Choroid plexus epithelial cell (primary cell): ENCODE data around the gene PRKCQ.

Experiments used
- DNase-seq: peaks from one replicate; pipeline ENCODE4 v3.0.0-alpha.2; 2010; ENCODE audit warnings: low read depth
- H3K4me3 ChIP-seq: 2 replicates; pipeline ENCODE4 v1.5.1; 2011; ENCODE audit warnings: low read depth, mild to moderate bottlenecking, control low read depth, low read length, moderate library complexity
- TF ChIP-seq, protein P1 (sequence below): conservative IDR thresholded peaks from 2 replicates; pipeline ENCODE4 v1.5.1; 2011; ENCODE audit warnings: low read depth, mild to moderate bottlenecking, control low read depth, inconsistent platforms, low read length, moderate library complexity

Gene PRKCQ

GRCh38 chr10:6539833-6540232, 40.2 kb downstream of the PRKCQ start:
- TF ChIP-seq, protein P1, sequence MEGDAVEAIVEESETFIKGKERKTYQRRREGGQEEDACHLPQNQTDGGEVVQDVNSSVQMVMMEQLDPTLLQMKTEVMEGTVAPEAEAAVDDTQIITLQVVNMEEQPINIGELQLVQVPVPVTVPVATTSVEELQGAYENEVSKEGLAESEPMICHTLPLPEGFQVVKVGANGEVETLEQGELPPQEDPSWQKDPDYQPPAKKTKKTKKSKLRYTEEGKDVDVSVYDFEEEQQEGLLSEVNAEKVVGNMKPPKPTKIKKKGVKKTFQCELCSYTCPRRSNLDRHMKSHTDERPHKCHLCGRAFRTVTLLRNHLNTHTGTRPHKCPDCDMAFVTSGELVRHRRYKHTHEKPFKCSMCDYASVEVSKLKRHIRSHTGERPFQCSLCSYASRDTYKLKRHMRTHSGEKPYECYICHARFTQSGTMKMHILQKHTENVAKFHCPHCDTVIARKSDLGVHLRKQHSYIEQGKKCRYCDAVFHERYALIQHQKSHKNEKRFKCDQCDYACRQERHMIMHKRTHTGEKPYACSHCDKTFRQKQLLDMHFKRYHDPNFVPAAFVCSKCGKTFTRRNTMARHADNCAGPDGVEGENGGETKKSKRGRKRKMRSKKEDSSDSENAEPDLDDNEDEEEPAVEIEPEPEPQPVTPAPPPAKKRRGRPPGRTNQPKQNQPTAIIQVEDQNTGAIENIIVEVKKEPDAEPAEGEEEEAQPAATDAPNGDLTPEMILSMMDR: no peak
- DNase-seq: no peak
- no peak overlapping the region for H3K4me3 ChIP-seq

GRCh38 chr10:6537770-6538169, 42.3 kb downstream of the PRKCQ start:
- TF ChIP-seq, protein P1: no peak
- no peak overlapping the region for H3K4me3 ChIP-seq
- DNase-seq: no peak

GRCh38 chr10:6536102-6536501, 44.0 kb downstream of the PRKCQ start:
- TF ChIP-seq, protein P1: no peak
- no peak overlapping the region for H3K4me3 ChIP-seq
- no peak for DNase-seq

DNA sequence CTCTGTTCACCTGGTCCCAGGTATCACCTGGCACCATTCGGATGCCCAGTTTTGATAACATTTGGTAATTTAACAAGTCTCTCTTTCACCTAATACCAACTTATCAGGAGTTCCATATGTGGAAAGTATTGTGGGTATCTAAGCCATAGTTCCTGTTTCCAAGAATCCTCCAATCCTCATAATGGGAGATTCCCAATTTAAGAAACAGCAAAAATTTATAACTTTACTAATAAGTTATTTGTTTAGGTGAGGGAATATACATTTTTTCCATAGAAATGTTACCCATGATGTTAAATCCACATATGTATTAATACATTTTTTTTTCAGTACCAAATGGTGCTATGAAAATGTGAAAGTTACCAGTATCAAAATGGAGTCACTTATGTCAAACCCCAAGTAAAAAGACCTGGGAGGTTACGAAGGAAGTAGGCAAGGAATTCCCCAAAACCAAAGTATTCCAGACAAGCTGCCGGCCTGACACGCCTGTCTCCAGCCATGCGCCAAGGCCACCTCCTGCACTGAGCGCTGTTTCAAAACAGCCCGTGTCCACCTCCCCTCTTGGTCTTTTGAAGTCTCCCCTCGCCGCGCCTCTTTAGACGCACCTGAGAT, 44.8 kb downstream of the PRKCQ start:
- no peak for DNase-seq
- H3K4me3 ChIP-seq: no peak overlapping the region
- TF ChIP-seq, protein P1: no peak

GRCh38 chr10:6532321-6532720, 47.8 kb downstream of the PRKCQ start:
- no peak overlapping the region for H3K4me3 ChIP-seq
- TF ChIP-seq, protein P1: no peak
- DNase-seq: no peak

DNA sequence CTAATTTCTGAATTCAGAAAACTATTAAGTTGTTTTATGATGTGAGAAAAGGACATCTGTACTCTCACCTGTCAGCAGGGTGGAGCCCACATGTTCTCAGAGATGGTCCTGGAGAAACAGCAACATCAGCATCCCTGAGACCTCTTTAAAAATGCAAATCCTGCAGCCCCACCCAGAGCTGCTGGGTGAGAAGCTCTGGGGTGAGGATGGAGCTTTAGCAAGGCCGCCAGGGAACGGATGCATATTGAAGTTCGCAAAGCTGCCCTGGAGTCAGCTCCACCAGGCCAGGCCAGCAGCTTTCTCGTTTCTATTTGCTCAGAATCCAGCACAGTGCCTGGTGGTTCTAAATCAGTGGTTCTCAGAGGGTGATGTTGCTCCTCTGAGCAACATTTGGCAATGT, 49.1 kb downstream of the PRKCQ start:
- no peak overlapping the region for H3K4me3 ChIP-seq
- DNase-seq: no peak
- TF ChIP-seq, protein P1: no peak

GRCh38 chr10:6530211-6530840, 49.8 kb downstream of the PRKCQ start:
- TF ChIP-seq, protein P1: no peak
- DNase-seq: no peak
- H3K4me3 ChIP-seq: no peak overlapping the region
